C4-2B (cell line): ENCODE results near the gene UPK3B.
"Not testable (repeated sequence)": the region's sequence is repeated elsewhere in the genome, so short reads cannot be mapped to it uniquely, and the experiment has no call there.

Source experiments
- ZFX ChIP-seq: fragments of 450-650 bp; IDR thresholded peaks from 2 replicates; pipeline ENCODE4 v1.6.1; 2017
- TF ChIP-seq, protein P1 (sequence below): fragments of 450-650 bp; conservative IDR thresholded peaks from 2 replicates; pipeline ENCODE4 v1.5.1; 2017; ENCODE audit warnings: mild to moderate bottlenecking

DNA sequence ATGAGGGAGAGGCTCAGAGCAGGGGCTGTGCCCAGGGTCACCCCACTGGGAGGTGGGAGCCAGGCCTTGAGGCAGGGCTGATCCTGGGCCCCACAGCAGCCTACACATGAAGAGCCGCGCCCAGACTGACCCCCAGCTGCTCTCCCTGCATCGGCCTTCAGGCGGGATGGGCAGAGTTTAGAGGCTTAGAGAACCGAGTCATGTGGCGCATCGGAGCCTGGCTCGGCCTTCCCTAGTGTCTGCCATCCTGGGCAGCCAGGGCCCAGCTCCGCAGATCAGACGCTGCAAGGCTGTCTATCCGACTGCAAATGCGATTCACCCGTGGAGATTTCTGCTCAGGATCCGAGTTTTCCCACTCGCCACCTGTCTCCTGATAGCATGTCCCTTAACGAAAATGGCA lies 7.5 kb upstream of the UPK3B start:
- TF ChIP-seq, protein P1, sequence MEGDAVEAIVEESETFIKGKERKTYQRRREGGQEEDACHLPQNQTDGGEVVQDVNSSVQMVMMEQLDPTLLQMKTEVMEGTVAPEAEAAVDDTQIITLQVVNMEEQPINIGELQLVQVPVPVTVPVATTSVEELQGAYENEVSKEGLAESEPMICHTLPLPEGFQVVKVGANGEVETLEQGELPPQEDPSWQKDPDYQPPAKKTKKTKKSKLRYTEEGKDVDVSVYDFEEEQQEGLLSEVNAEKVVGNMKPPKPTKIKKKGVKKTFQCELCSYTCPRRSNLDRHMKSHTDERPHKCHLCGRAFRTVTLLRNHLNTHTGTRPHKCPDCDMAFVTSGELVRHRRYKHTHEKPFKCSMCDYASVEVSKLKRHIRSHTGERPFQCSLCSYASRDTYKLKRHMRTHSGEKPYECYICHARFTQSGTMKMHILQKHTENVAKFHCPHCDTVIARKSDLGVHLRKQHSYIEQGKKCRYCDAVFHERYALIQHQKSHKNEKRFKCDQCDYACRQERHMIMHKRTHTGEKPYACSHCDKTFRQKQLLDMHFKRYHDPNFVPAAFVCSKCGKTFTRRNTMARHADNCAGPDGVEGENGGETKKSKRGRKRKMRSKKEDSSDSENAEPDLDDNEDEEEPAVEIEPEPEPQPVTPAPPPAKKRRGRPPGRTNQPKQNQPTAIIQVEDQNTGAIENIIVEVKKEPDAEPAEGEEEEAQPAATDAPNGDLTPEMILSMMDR: not testable (repeated sequence)
- not testable (repeated sequence) for TF ChIP-seq ZFX
